VCaP (cell line): ENCODE data around the gene STRA6.

ENCODE experiments used
- H3K27ac ChIP-seq: fragments of 450-650 bp; 2 replicates; pipeline ENCODE4 v1.5.1; 2017
- CTCF ChIP-seq: fragments of 450-650 bp; conservative IDR thresholded peaks from 2 replicates; pipeline ENCODE4 v1.5.1; 2017; ENCODE audit warnings: mild to moderate bottlenecking, moderate library complexity

The STRA6 gene

GRCh38 chr15:74135041-74135565 lies 67.5 kb downstream of the STRA6 start:
- no peak for TF ChIP-seq CTCF
- peak overlapping the region; percentile 78; the same call in 1 of the 2 replicates for H3K27ac ChIP-seq

- H3K27ac ChIP-seq, result no peak overlapping the region
- TF ChIP-seq CTCF, result peak; percentile 59
Measured at GRCh38 chr15:74134387-74135027, 68.1 kb downstream of the STRA6 start.

DNA sequence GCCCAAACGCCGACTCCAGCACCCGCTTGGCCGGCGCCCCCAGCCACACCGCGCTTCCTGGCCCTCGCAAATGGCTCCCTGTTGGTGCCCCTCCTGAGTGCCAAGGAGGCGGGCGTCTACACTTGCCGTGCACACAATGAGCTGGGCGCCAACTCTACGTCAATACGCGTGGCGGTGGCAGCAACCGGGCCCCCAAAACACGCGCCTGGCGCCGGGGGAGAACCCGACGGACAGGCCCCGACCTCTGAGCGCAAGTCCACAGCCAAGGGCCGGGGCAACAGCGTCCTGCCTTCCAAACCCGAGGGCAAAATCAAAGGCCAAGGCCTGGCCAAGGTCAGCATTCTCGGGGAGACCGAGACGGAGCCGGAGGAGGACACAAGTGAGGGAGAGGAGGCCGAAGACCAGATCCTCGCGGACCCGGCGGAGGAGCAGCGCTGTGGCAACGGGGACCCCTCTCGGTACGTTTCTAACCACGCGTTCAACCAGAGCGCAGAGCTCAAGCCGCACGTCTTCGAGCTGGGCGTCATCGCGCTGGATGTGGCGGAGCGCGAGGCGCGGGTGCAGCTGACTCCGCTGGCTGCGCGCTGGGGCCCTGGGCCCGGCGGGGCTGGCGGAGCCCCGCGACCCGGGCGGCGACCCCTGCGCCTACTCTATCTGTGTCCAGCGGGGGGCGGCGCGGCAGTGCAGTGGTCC lies 68.7 kb downstream of the STRA6 start:
- no peak for TF ChIP-seq CTCF
- no peak overlapping the region for H3K27ac ChIP-seq

GRCh38 chr15:74132681-74133651 lies 69.6 kb downstream of the STRA6 start:
- H3K27ac ChIP-seq, result no peak overlapping the region
- TF ChIP-seq CTCF, result no peak

DNA sequence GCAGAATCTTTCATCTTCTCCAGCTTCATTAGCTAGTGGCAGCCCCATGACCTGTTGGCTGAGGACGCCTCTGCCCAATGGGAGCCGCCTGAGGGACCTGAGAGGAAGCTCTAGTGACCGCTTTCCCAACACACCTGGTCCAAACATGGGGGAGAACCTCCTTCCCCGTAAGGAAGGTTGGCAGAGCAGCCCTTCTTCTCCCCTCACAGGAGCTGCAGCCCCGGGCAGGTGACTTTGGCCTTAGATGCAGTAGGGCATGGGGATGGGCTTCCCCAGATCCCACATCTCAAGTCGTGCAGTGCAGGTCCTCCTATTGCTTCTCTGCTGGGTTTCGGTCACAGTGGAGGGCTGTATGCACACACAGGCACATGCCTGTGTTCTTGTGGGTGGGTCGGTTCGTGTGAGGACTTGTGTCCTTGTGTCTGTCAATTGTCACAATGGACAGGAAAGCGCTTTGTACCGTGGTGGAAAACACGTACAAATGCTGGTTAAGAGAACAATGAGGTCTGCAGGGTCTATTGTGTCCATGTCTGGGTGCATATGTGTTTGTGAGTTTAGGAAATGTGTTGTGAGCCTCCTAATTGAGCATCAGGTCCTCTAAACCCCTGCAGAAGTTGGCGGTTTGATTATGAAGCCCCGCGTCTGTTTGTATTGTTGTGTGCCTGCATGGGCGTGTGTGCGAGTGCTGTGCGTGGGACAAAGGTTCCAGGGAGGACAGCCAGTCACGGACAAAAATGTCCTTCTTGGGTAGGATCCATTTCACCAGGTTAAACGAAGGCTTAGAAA lies 70.8 kb downstream of the STRA6 start:
- no peak for TF ChIP-seq CTCF
- H3K27ac ChIP-seq, result no peak overlapping the region

DNA sequence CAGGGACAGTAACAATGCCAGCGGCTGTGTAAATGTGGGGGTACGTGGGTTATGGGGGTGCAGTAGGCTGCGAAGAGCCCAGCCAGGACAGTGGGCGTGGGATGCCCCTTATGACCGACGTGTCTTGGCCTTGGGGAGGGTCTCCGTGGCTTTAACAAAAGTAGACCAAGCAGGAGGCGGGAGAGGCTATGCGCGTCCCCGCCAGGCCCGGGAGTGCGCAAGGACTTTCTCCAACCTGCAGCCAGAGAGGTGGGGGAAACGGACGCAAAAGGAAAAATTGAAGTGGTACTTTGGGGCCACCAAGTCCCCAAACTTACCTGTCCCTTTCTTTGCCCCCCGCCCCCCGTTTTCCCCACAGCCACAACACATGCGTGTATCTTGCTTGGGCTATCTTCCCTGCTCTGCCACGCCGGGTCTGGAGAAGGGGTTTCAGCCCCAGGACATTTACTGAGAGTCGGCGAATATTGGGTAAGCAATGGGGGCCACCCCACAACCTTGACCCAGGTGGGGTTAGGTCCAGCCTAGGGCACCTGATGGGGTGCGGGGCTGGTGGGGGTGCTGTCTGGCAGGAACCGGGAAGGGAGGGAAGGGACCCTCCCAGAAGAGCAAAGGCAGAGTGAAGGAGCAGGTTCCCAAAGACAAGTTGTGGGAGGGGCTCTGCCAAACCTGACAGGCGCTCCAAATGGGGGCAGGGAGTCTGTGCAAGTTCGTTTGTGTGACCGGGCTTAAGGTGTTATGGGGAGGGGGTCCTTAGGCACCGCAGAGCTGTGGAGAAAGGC lies 71.5 kb downstream of the STRA6 start:
- H3K27ac ChIP-seq, result no peak overlapping the region

More for the DNA sequence above, 71.5 kb downstream of the STRA6 start:
- TF ChIP-seq CTCF, result no peak
